GM15510 (cell line): ENCODE measurements around the gene TCP11.

Source experiments
- POLR2A ChIP-seq: IDR thresholded peaks from 3 replicates; pipeline ENCODE4 v1.6.1; 2011; ENCODE audit warnings: borderline replicate concordance; ENCODE audit not compliant: insufficient read length; ENCODE audit errors: extremely low read depth

The TCP11 gene

DNA sequence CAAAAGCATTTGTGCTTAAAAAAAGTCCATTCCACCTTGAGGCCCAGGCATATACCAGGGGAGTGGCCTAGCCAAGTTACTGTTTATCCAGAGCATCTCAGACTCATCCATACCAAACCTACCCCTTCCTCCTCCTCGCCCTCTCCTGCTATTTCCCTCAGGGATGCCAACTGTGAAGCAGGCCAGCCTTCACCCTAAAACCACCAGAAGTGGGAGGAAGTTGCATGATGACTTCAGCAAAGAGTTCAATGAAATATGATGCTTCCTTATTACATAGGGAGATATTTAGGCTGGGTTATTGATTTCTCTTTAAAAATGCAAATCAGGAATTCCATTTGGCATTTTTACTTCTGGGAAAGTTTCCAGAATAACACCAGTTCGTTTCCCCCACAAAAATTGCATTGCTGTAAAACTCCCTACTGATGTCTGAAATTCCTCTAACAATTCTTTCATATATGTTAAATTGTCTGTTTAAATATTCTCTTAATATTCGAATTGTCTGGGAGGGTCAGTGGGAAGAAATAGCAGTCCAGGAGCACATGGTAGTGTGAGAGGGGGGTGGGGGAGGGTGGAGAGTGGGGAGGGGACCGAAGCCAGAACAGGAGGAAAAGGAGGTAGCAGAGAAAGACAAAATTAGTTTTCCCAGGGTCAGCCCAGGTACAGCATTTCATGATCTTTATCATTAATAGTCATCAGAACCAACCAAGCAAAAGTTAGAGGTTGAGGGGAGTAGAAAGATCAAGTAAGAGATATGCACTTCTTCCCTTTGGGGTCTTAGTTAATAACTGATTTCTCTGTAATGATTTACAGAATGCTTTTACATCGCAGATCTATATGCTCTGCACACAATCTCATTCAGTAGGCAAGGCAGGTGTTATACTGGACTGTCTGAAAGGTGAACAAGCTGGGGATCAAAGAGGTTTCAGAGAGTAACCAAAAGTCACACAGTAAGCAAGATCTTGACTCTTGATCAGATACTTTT, 1.7 kb upstream of the TCP11 start:
- no peak for TF ChIP-seq POLR2A

DNA sequence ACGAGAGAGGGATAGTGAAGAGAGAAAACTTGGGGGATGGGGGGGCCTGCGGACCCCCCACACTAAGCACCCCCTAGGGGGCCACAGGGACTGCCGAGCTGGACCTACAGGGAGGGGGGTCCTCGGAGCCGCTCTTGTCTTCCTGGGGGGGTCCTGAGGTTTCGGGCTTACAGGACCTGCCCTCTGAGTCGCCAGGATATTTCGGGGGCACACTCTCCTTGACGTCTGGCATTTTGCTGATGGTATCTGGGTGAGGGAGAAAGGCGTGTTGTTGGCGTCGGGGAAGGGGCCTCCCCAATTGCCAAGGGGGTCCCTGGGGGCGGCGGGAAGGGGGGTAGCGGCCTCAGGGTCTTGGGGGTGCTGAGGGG, 516 bp downstream of the TCP11 start:
- TF ChIP-seq POLR2A, result no peak

DNA sequence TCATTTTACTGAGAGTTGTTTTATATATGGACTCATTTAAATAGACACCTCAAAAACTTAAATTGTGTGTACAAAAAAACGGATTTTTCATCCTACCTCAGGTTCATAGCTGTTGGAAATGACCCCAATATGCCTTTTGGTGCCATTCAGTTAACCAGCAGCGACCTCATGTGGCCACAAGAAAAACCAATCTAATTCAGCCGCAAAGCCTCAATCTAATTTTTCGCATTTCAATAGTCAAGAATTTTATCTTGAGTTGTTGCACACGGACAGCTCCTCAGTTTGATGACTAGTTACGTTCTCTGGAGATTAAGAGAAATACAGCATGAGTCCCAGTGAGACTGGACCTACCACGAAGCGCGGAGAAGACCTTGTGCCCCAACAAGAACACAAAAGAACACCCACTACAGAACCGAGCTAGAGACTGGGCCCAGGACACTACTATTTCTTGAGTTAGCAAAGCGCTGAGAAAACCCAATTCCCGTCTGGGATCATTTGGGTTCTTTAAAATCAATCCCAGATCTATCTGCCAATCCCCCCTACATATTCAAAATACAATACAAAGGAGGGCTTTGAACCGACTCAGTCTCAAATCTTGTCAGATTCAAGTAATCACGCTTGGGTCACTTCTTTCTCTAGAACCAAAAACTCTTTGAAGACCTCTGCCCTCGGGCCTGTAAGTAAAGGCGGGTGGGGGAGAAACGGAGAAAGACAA, 1.1 kb downstream of the TCP11 start:
- no peak for TF ChIP-seq POLR2A

DNA sequence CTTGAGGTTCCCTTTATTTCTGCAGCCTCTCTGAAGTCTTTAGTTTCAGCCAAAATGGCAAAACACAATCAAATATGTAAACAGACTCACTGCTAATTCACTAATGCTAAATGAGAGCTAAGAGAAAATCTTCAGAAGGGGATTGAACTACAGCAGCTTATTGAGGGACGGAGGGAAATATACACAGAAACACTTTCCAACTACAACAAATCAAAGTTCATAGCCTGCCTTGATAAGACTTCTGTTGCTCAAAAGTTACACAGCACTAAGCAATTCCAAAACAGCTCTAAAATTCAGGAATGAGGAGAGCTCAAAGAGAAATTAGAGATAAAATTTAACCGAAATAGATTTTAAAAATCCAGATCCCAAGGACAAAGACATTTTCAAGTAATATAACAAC, 1.7 kb downstream of the TCP11 start:
- no peak for TF ChIP-seq POLR2A

DNA sequence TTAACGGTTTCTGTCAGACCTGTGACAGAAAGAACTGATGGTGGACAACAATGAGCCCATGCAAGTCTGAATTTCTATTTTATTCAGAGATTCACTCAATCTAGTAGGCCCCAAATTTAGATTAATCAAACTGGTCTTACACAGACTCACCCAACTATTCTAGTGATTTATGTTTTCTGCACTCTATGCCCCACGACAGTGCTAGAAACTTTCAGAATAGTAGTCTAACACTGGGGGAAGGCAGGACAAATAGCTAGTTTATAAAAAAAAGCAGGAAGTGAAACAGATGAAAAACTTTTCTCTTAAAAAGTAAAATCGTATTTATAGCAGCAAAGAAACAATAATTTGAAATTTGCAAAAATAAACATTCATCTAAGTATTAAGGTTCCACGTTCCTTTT, 5.0 kb downstream of the TCP11 start:
- TF ChIP-seq POLR2A, result no peak

DNA sequence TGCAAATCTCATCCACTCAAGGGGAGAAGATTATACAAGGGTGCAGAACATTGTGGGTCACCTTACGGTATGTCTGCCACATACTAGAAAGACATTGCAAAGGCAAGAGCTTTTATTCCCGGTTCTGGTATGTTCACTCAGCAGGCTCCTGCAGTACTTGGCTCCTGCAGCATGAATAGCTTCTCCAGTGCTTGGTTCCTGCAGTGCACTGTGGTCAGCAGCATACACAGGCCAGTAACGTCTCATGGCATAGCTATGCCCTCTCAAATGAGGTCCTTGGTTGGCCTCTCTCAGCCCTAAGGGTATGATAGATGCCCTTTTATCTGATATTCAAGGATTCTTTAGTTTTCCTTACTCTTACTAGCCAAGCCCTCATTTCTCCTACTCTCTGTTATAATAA, 12.6 kb downstream of the TCP11 start:
- no peak for TF ChIP-seq POLR2A

DNA sequence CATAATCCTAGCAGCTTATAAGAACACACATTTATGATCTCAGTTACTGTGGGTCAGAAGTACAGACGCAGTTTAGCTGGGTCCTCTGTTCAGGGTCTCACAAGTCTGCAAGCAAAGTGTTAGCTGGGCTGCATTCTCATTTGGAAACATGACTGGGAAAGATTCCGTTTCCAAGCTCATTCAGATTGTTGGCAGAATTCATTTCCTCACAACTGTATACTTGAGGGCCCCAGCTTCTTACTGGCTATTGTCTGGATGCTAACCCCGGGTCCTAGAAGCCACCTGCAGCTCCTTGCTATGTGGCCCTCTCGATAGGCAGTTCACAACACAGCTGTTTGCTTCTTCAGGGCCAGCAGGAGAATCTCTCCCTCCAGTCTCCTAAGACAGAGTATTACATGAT, 13.1 kb downstream of the TCP11 start:
- no peak for TF ChIP-seq POLR2A

DNA sequence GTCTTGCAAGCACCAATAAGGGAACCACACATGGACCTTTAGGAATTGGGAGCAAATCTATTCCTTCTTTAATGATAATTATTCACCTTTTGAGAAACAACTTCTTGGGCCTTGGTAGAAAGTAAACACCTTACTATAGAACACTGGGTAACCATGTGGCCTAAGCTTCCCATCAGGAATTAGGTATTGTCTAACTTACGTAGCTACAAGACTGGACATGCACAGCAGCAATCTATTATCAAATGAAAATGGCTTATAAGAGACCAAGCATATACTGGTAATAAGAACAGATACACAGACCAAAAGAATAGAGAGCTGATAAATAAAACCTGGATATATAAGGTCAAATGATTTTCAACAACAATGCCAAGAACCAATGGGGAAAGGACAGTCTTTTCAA, 16.8 kb downstream of the TCP11 start:
- TF ChIP-seq POLR2A, result no peak

DNA sequence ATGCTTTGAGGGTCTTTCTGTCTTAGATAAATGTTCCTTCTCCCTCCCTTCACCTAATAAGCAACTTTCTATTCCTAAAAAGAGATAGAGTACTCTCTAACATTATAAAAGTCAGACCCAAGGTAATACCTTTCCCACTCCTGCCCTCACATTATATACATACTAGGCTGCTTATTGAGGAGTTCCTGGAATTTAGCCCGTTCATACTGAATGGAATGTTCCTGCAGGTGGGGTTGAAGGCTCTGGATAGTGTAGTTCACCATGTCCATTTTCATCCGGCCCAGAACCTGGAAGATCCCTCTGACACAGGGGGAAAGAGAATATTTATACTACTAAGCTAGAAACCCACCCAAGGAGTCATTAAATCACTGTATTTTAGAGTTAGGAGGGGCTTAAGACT, 20.4 kb downstream of the TCP11 start:
- TF ChIP-seq POLR2A, result no peak

DNA sequence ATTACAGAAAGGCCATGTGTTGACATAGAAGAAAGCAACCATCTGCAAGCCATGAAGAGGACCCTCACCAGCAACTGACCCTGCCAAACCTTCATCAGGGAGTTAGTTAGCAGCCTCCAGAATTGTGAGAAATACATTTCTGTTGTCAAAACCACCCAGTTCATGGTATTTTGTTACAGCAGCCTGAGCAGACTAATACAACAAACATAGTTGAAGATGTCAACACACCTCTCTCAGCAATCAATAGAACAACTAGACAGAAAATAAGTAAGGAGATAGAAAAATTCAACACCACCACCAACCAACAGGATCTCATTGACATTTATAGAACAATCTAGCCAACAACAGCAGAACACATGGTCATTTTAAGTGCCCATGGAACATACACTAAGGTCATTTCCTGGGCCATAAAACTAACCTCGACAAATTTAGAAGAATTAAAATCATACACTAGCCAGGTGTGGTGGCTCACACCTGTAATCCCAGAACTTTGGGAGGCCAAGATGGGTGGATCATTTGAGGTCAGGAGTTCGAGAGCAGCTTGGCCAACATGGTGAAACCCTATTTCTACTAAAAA, 32.7 kb downstream of the TCP11 start:
- TF ChIP-seq POLR2A, result no peak

DNA sequence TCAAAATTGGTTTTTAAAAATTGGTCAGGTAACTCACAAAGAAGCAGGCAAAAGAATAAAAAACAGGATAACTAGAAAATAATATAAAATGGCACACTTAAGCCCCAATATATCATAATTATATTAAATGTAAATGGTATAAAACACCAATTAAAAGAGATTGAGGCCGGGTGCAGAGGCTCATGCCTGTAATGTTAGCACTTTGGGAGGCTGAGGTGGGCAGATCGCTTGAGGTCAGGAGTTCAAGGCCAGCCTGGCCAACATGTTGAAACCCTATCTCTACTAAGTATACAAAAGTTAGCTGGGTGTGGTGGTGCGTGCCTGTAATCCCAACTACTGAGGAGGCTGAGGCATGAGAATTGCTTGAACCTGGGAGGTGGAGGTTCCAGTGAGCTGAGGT, 36.1 kb downstream of the TCP11 start:
- no peak for TF ChIP-seq POLR2A

DNA sequence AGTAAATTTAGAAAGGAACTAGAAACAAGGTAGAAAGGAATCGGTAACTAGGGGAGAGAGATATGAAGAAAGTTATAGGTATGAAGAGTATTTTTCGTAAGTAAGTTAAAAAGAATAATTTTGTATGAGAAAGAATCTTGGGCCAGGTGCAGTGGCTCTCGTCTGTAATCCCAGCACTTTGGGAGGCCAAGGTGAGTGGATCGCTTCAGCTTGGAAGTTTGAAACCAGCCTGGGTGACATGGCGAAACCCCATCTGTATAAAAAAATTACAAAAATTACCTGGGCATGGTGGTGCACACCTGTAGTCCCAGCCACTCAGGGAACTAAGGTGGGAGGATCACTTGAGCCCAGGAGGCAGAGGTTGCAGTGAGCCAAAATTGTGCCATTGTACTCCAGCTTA, 42.0 kb downstream of the TCP11 start:
- TF ChIP-seq POLR2A, result no peak

DNA sequence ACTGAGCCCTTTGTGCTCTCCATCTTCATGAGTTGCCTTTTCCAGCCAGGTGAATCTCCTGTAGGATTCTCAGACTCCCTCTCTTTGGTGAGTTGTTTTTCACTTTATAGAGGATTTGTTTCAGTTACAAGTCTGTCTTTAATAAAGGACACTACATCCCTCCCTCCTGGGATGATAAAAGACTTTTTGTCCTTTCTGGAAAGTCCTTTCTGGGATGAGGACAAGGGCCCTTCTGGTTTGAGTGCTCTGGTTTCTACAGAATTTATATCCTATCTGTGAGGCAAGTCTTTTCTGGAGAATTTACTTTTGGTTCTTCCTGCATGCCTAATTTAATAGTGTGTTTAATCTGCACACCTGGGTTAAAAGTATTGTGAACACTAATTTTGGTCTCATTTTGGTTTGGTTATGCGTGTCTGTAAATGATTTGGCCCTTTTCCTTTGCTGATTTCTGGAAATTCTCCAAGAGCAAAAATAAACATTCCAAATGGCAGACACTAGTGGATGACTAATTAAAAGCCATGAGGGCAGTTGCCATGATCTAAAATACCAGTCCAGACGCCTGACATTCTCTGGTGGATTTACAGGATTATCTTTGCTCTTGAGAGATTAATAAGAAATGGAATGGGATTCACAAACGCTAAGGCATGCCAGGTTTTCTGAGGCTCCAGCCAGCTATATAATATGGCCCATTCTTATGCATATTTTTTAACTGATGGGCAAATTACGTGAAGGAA, 44.8 kb downstream of the TCP11 start:
- TF ChIP-seq POLR2A, result no peak

DNA sequence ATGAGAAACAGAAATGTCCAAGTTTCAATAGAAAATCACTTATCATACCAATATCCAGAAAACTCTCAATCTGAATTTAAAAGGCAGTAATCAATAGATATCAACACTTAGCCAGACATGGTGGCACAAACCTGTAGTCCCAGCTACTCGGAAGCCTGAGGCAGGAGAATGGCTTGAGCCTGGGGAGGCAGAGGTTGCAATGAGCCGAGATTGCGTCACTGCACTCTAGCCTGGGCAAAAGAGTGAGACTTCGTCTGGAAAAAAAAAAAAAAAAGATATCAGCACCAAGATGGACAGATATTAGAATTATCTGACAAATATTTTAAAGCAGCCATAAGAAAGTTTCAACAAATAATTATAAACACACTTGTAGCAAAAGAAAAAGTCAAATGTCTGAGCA, 47.0 kb downstream of the TCP11 start:
- no peak for TF ChIP-seq POLR2A

DNA sequence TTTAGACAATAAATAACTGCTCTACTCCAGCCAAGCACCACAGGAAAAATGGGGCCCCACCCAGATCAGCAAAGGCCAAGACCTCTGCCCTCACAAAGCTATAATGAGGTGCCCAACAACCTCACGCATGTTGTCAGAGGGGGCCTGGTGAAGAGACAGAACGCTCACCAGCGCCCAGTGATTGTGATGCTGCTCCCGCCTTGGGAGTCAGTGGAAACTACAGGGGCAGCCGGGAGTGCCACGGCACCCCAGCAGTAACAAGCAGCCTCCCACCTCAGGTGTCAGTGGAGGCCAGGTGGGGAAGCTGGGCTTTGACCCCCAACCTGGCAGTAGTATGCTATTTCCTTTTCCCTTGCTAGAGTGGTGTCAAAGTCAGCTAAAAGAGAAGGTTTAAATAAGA, 47.4 kb downstream of the TCP11 start:
- no peak for TF ChIP-seq POLR2A
